ENCODE results near the gene ZC3H13. TPM values are rescaled to one million over a fixed set of nuclear protein-coding genes. Genes with fewer than 3 reads are reported as not detected.

The ZC3H13 gene
- total RNA-seq, 4 donors from 2014 or later = 31.6 to 49.7 (median 38.0) TPM

DNA sequence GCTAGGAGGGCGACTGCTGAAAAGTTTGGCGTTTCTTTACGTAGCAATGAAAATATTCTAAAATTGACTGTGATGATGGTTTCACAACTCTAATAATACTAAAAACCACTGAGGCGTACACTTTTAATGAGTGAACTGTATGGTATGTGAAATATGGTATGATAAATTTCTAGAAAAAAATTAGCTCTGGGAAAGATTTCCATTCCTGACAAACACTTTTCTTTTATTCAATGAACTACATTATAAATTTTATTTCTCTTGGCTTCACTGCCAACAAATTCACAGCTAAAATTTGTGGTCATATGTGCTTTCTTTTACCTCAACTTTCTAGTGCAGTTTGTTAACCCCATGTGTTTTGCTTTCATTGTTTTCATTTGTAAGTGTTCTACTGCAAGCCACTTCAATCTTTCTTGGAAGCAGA is 11.1 kb downstream of the ZC3H13 start:
- ATAC-seq = no peak
- peaks cover 0 to 19% (median 0%) of the 10 kb centered on the region in 3 donors for H3K4me1 ChIP-seq
- 84 to 93% methylated on average over 4 of the region's 4 CpGs for WGBS, 2 donors (ENCODE audit: low coverage in 1 of 2)

DNA sequence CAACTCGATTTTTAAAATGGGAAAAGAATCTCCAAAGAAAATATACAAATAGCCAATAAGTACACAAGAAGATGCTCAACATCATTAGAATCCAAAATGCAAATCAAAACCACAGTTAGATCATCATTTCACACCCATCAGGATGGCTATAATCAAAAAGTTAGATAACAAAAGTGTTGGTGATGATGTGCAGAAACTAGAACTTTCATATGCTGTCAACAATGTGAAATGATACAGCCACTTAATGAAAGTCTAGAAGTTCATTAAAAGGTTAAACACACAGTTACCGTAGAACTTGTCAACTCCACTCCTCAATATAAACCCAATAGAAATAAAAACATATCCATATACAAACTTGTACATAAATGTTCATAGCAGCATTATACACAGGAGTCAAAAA is 11.8 kb downstream of the ZC3H13 start:
- TF ChIP-seq CTCF (IDR thresholded peaks at IDR 0.05) = no peak
- TF ChIP-seq POLR2AphosphoS5 (IDR thresholded peaks at IDR 0.05) = no peak
- TF ChIP-seq POLR2A (IDR thresholded peaks at IDR 0.05) = no peak
- TF ChIP-seq EP300 (IDR thresholded peaks at IDR 0.05) = no peak
- Histone ChIP-seq H3K36me3 (peaks cover 0 to 42% of the 10 kb centered on the region in 2 donors), H3K27ac (no peak overlapping the region), H3K4me3 (no peak overlapping the region), H3K27me3 (no peaks in the 10 kb centered on the region), H3K4me1 (peaks cover 0 to 15% (median 0%) of the 10 kb centered on the region in 3 donors), H3K9me3 (no peaks in the 10 kb centered on the region)
- no peak for ATAC-seq
- WGBS, 2 donors (ENCODE audit: low coverage in 1 of 2) = 69 to 95% methylated on average over 2 of the region's 2 CpGs

More for the DNA sequence above, 11.1 kb downstream of the ZC3H13 start:
- no peaks in the 10 kb centered on the region for H3K27me3 ChIP-seq
- peaks cover 0 to 42% of the 10 kb centered on the region in 2 donors for H3K36me3 ChIP-seq
- H3K9me3 ChIP-seq = no peaks in the 10 kb centered on the region
- TF ChIP-seq POLR2A (IDR thresholded peaks at IDR 0.05) (no peak), EP300 (IDR thresholded peaks at IDR 0.05) (no peak), CTCF (IDR thresholded peaks at IDR 0.05) (no peak), POLR2AphosphoS5 (IDR thresholded peaks at IDR 0.05) (no peak)
- no peak overlapping the region for H3K4me3 ChIP-seq
- H3K27ac ChIP-seq = no peak overlapping the region

DNA sequence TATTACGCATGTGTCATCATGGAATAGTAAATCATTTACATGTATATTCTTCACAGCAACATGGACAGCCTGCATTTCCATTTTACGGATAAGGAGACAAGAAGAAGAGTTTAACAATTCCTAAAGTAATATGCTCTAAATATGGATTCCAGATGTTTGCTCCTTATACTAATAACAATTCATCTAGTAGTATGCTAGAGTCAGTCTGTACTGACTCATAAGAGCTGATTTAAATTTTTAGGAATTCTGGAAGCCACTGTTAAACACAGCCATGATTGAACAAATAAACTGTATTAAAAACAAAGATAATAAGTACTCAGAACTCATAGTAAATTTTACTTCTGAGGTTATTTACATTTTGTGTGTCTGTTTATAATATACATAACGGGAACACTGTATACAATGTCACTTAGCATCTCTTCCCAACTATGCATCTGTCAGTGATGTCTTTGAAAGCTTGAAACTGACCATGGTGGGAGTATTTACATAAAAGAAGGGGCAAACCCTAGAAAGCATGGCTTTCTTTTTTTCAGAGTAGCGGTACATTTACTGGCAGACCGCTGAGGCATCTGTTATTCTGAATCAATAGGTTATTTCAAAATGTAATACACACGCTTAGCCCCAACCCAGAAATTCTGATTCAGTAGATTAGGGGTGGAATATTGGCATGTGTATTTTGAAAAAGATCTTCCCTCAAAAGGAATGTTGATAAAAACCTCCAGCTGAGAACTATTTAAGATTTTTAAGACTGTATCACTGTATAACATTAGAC is 12.9 kb downstream of the ZC3H13 start:
- no peaks in the 10 kb centered on the region for H3K9me3 ChIP-seq
- 91 to 95% methylated on average over 4 to 6 of the region's 6 CpGs for WGBS, 2 donors (ENCODE audit: low coverage in 1 of 2)
- no peak for ATAC-seq
- peaks cover 0 to 4% (median 0%) of the 10 kb centered on the region in 3 donors for H3K4me1 ChIP-seq
- H3K27ac ChIP-seq = no peak overlapping the region
- no peak overlapping the region for H3K4me3 ChIP-seq
- peaks cover 0 to 47% of the 10 kb centered on the region in 2 donors for H3K36me3 ChIP-seq
- no peaks in the 10 kb centered on the region for H3K27me3 ChIP-seq
- TF ChIP-seq CTCF (IDR thresholded peaks at IDR 0.05) (no peak), POLR2AphosphoS5 (IDR thresholded peaks at IDR 0.05) (no peak), EP300 (IDR thresholded peaks at IDR 0.05) (no peak), POLR2A (IDR thresholded peaks at IDR 0.05) (no peak)

GRCh38 chr13:46038296-46038695 is 14.2 kb downstream of the ZC3H13 start:
- Histone ChIP-seq H3K4me1 (no peaks in the 10 kb centered on the region), H3K4me3 (no peak overlapping the region), H3K9me3 (no peaks in the 10 kb centered on the region), H3K36me3 (peaks cover 0 to 56% of the 10 kb centered on the region in 2 donors), H3K27ac (no peak overlapping the region), H3K27me3 (no peaks in the 10 kb centered on the region)
- TF ChIP-seq CTCF (IDR thresholded peaks at IDR 0.05) (no peak), POLR2AphosphoS5 (IDR thresholded peaks at IDR 0.05) (no peak)
- 98 to 100% methylated on average over 4 of the region's 4 CpGs for WGBS, 2 donors (ENCODE audit: low coverage in 1 of 2)
- no peak for ATAC-seq

DNA sequence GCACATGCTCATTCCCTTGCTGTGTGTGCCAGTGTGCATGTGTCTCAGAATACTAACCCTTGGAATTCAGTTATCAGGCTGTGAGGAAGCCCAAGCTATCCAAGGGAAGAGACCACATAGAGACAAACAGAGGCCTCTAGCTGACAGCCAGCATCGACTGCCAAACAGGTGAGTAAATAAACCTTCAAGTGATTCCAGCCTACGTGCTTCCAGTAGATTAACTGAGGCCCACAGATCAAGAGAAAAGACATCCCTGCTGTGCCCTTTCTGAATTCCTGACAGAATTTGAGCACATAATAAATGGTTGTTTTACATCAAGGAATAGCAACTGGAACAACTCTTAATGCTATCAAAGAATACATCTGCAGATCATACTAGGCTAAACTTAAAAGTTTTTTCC is 17.5 kb downstream of the ZC3H13 start:
- peaks cover 0 to 6% (median 0%) of the 10 kb centered on the region in 3 donors for H3K9me3 ChIP-seq
- H3K4me1 ChIP-seq = no peaks in the 10 kb centered on the region
- 65 to 74% methylated on average over 2 of the region's 2 CpGs for WGBS, 2 donors (ENCODE audit: low coverage in 1 of 2)
- peaks cover 0 to 41% of the 10 kb centered on the region in 2 donors for H3K36me3 ChIP-seq
- no peak overlapping the region for H3K4me3 ChIP-seq
- no peaks in the 10 kb centered on the region for H3K27me3 ChIP-seq
- H3K27ac ChIP-seq = no peak overlapping the region
- ATAC-seq = no peak
- TF ChIP-seq POLR2A (IDR thresholded peaks at IDR 0.05) = no peak
- TF ChIP-seq POLR2AphosphoS5 (IDR thresholded peaks at IDR 0.05) = no peak
- no peak for TF ChIP-seq CTCF (IDR thresholded peaks at IDR 0.05)
- TF ChIP-seq EP300 (IDR thresholded peaks at IDR 0.05) = no peak

All from gastroesophageal sphincter (tissue), 4 donors.